Astrocyte (in vitro differentiated cells and primary cell): ENCODE results near the gene APOBEC3F.

Experiments used
- EZH2 ChIP-seq: IDR thresholded peaks from 2 replicates; pipeline ENCODE4 v1.6.1; 2012; ENCODE audit warnings: mild to moderate bottlenecking, low read length, inconsistent platforms; ENCODE audit not compliant: insufficient read depth
- TF ChIP-seq, protein P1 (sequence below): IDR thresholded peaks from 2 replicates; pipeline ENCODE4 v1.5.1; 2011; ENCODE audit warnings: low read depth, mild to moderate bottlenecking, inconsistent platforms, low read length, moderate library complexity; ENCODE audit not compliant: insufficient read depth

DNA sequence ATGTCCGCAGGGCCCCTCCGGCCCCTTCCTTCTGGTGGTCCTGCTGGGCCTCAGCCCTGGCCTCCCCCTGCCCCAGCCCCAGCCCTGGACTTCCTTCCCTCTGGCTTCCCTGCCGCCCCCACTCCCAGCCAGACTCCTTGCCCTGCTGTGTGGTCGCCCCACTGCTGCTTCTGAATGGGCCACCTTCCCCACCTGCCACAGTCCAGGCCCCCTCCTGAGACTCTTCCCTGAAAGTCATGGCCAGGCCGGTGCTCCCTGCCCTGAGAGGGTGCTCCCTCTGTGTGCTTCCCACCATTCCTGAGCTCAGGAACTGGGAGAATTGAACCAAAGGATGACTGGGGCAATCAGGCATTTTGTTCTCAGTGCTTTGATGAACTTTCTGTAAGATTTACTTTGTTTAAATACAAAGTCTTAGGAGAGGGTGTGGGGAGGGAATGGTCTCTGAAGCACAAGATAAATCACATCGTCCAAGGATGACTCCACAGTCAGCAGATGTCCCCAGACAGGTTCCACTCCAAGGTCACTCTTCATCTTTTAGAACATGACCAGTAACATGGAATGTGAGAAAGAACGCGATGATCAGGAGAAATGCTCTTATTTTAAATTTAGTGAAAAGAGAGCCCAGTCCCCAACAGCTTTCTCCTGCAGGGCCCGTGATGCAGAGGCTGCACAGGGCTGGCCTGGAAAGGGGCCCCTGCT lies 19.0 kb upstream of the APOBEC3F start:
- TF ChIP-seq, protein P1, sequence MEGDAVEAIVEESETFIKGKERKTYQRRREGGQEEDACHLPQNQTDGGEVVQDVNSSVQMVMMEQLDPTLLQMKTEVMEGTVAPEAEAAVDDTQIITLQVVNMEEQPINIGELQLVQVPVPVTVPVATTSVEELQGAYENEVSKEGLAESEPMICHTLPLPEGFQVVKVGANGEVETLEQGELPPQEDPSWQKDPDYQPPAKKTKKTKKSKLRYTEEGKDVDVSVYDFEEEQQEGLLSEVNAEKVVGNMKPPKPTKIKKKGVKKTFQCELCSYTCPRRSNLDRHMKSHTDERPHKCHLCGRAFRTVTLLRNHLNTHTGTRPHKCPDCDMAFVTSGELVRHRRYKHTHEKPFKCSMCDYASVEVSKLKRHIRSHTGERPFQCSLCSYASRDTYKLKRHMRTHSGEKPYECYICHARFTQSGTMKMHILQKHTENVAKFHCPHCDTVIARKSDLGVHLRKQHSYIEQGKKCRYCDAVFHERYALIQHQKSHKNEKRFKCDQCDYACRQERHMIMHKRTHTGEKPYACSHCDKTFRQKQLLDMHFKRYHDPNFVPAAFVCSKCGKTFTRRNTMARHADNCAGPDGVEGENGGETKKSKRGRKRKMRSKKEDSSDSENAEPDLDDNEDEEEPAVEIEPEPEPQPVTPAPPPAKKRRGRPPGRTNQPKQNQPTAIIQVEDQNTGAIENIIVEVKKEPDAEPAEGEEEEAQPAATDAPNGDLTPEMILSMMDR, result no peak
- TF ChIP-seq EZH2, result no peak
